ENCODE results near the gene OCEL1.

DNA sequence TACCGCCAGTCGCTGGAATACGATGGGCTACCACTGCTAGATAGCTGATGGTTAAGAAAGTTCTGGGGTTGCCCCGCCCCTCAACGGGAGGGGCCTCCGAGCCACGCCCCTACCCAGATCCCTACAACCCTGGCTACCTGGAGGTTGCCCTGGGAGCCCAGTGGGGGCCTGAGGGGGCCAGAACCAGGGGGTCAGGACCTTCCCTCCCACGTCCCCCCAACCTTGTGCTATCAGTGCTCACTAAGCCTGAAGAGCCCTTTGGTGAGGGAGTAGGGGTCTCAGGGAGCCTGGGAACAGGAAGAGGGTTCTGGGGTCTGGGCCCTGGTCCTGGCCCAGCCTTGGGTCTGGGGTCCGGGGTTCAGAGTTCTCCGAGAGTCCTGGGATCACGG lies 8.9 kb downstream of the OCEL1 start:
- TF ChIP-seq, protein P1, sequence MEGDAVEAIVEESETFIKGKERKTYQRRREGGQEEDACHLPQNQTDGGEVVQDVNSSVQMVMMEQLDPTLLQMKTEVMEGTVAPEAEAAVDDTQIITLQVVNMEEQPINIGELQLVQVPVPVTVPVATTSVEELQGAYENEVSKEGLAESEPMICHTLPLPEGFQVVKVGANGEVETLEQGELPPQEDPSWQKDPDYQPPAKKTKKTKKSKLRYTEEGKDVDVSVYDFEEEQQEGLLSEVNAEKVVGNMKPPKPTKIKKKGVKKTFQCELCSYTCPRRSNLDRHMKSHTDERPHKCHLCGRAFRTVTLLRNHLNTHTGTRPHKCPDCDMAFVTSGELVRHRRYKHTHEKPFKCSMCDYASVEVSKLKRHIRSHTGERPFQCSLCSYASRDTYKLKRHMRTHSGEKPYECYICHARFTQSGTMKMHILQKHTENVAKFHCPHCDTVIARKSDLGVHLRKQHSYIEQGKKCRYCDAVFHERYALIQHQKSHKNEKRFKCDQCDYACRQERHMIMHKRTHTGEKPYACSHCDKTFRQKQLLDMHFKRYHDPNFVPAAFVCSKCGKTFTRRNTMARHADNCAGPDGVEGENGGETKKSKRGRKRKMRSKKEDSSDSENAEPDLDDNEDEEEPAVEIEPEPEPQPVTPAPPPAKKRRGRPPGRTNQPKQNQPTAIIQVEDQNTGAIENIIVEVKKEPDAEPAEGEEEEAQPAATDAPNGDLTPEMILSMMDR (IDR thresholded peaks at IDR 0.05), result no peak
- no peak for TF ChIP-seq ZFX (IDR thresholded peaks at IDR 0.05; ENCODE audit: borderline replicate concordance)

Data from 22Rv1 (cell line).